SK-N-SH (cell line): ENCODE data around the gene ISY1.
"Not testable (repeated sequence)": the region's sequence is repeated elsewhere in the genome, so short reads cannot be mapped to it uniquely, and the experiment has no call there.

Experiments
- CTCF ChIP-seq: fragments of 200-600 bp; sonication (generic); IDR thresholded peaks from 2 replicates; pipeline ENCODE4 v1.6.1; 2017; ENCODE audit warnings: antibody characterized with exemption, mild to moderate bottlenecking, moderate library complexity
- FOSL2 ChIP-seq: IDR thresholded peaks from 2 replicates; pipeline ENCODE4 v1.4.0; 2012; ENCODE audit warnings: low read depth, mild to moderate bottlenecking, moderate library complexity, borderline replicate concordance
- FOXJ3 ChIP-seq: sonication (generic); formaldehyde crosslinking; IDR thresholded peaks from 2 replicates; pipeline ENCODE4 v1.5.1; 2020; ENCODE audit warnings: mild to moderate bottlenecking, missing genetic modification reagents
- RAD21 ChIP-seq: IDR thresholded peaks from 2 replicates; pipeline ENCODE4 v1.6.1; 2012; ENCODE audit warnings: mild to moderate bottlenecking, low read length
- RXRA ChIP-seq: IDR thresholded peaks from 2 replicates; pipeline ENCODE4 v1.4.0; 2012; ENCODE audit warnings: low read depth, mild to moderate bottlenecking, borderline replicate concordance
- TF ChIP-seq, protein P1 (sequence below): IDR thresholded peaks from 2 replicates; pipeline ENCODE4 v1.4.0; 2012; ENCODE audit warnings: low read depth

- not testable (repeated sequence) for TF ChIP-seq RAD21, CTCF, RXRA, FOXJ3, FOSL2
- TF ChIP-seq, protein P1, sequence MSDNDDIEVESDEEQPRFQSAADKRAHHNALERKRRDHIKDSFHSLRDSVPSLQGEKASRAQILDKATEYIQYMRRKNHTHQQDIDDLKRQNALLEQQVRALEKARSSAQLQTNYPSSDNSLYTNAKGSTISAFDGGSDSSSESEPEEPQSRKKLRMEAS, result not testable (repeated sequence)
These were observed 28.9 kb upstream of the ISY1 start for GRCh38 chr3:129189793-129190192.
